ENCODE results near the gene FGF18. TPM values are rescaled to one million over a fixed set of nuclear protein-coding genes. Genes with fewer than 3 reads are reported as not detected.

FGF18 gene
- total and polyA plus RNA-seq, 2 experiments from 2014 or later, result 0.56 to 0.86 TPM

DNA sequence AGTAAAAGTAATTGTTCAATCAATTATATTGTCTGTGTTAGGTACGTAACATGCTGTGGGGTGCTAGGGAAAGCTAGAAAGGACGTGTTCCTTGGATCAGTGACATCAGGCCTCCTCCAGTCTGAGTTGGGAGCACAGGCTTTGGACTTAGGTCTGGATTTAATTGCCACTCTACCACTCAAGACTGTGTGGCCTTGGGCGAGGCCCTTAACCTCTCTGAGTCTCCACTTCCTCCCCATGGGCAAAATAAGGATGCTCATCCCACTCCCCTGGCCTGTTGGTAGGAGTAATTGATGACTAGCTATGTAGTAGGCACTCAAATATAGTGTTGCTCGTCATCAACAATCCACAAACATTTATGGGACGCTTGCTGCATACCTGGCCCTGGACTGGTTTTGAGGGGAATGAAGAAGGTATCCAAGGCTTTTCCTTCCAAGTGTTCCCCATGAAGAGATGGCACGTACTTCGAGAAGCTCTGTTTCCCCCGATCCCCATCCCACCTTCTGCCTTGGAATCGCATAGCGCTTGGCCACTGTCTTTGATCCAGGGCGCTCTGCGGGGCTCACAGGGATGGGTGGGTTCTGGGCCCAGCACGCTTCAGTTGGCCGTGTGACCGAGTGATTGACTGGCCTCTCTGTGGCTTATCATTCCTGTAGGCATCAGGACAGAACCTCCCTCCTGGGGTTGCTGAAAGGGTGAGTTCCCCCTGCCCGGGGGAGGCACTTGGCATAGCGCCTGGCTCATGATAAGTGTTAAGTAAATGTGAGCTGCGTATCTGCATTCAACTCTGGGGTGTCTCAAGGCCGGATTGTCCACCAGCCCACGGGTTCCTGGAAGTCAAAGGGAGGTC is 8.1 kb downstream of the FGF18 start (continued):
- TF ChIP-seq POLR2AphosphoS5 (IDR thresholded peaks at IDR 0.05; ENCODE audit: low read depth), result no peak
- TF ChIP-seq, protein P1, sequence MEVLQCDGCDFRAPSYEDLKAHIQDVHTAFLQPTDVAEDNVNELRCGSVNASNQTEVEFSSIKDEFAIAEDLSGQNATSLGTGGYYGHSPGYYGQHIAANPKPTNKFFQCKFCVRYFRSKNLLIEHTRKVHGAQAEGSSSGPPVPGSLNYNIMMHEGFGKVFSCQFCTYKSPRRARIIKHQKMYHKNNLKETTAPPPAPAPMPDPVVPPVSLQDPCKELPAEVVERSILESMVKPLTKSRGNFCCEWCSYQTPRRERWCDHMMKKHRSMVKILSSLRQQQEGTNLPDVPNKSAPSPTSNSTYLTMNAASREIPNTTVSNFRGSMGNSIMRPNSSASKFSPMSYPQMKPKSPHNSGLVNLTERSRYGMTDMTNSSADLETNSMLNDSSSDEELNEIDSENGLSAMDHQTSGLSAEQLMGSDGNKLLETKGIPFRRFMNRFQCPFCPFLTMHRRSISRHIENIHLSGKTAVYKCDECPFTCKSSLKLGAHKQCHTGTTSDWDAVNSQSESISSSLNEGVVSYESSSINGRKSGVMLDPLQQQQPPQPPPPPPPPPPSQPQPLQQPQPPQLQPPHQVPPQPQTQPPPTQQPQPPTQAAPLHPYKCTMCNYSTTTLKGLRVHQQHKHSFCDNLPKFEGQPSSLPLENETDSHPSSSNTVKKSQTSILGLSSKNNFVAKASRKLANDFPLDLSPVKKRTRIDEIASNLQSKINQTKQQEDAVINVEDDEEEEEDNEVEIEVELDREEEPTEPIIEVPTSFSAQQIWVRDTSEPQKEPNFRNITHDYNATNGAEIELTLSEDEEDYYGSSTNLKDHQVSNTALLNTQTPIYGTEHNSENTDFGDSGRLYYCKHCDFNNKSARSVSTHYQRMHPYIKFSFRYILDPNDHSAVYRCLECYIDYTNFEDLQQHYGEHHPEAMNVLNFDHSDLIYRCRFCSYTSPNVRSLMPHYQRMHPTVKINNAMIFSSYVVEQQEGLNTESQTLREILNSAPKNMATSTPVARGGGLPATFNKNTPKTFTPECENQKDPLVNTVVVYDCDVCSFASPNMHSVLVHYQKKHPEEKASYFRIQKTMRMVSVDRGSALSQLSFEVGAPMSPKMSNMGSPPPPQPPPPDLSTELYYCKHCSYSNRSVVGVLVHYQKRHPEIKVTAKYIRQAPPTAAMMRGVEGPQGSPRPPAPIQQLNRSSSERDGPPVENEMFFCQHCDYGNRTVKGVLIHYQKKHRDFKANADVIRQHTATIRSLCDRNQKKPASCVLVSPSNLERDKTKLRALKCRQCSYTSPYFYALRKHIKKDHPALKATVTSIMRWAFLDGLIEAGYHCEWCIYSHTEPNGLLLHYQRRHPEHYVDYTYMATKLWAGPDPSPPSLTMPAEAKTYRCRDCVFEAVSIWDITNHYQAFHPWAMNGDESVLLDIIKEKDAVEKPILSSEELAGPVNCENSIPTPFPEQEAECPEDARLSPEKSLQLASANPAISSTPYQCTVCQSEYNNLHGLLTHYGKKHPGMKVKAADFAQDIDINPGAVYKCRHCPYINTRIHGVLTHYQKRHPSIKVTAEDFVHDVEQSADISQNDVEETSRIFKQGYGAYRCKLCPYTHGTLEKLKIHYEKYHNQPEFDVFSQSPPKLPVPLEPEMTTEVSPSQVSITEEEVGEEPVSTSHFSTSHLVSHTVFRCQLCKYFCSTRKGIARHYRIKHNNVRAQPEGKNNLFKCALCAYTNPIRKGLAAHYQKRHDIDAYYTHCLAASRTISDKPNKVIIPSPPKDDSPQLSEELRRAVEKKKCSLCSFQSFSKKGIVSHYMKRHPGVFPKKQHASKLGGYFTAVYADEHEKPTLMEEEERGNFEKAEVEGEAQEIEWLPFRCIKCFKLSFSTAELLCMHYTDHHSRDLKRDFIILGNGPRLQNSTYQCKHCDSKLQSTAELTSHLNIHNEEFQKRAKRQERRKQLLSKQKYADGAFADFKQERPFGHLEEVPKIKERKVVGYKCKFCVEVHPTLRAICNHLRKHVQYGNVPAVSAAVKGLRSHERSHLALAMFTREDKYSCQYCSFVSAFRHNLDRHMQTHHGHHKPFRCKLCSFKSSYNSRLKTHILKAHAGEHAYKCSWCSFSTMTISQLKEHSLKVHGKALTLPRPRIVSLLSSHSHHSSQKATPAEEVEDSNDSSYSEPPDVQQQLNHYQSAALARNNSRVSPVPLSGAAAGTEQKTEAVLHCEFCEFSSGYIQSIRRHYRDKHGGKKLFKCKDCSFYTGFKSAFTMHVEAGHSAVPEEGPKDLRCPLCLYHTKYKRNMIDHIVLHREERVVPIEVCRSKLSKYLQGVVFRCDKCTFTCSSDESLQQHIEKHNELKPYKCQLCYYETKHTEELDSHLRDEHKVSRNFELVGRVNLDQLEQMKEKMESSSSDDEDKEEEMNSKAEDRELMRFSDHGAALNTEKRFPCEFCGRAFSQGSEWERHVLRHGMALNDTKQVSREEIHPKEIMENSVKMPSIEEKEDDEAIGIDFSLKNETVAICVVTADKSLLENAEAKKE (CRISPR knock-in tag; IDR thresholded peaks at IDR 0.05), result no peak
- TF ChIP-seq NANOG (IDR thresholded peaks at IDR 0.05; ENCODE audit: borderline replicate concordance), result no peak
- TF ChIP-seq ZNF114 (CRISPR knock-in tag; IDR thresholded peaks at IDR 0.05), result no peak
- TF ChIP-seq STAT1 (IDR thresholded peaks at IDR 0.05; ENCODE audit: unreplicated experiment), result no peak
- TF ChIP-seq JUNB (IDR thresholded peaks at IDR 0.05; ENCODE audit: unreplicated experiment), result no peak
- no peak for TF ChIP-seq EZH2phosphoT487 (IDR thresholded peaks at IDR 0.05; ENCODE audit: unreplicated experiment)

DNA sequence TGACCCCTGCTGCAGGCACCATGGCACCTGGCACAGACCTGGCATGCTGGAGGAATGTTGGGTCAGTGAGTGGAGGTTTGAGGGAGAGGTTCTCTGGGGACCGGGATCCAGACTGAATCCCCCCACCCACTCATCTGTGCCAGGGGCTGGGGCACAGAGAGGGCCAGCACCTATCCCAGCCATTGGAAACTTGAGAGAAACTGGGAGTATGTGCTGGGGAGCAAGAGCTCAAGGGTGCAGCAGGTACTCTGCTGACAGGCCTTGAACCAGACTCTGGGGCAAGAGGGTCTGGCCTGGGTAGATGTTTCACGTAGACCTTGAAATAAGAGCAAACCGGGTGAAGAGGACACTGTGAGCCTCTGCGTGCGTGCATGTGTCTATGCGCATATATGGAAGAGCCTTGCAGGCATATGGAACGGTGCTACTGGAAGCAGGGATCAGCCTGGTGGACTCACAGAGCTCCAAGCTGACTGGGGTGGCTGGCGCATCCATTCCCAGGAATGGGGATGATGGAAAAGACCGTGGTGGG is 8.8 kb downstream of the FGF18 start:
- H3K4me3 Mint-ChIP-seq, result no peak overlapping the region
- H3K4me1 ChIP-seq (ENCODE audit: insufficient read depth), result peaks cover 6% of the 10 kb centered on the region; the same call in 1 of the 2 replicates
- H3K9me2 ChIP-seq (ENCODE audit: insufficient read depth), result no peaks in the 10 kb centered on the region
- no peak for DNase-seq (ENCODE audit: low spot score)
- no peak overlapping the region for H2AFZ ChIP-seq
- no peaks in the 10 kb centered on the region for H3K79me2 ChIP-seq (replicated peaks; ENCODE audit: insufficient read depth)
- no peak for ATAC-seq
- H4K20me1 ChIP-seq (replicated peaks; ENCODE audit: insufficient read depth), result no peaks in the 10 kb centered on the region; the same call in 1 of the 2 replicates
- H3K27me3 Mint-ChIP-seq (ENCODE audit: insufficient read depth, low read depth, poor library complexity), result peaks cover 10% of the 10 kb centered on the region
- H3K27ac ChIP-seq (ENCODE audit: low read depth), result no peak overlapping the region
- no peaks in the 10 kb centered on the region for H3K27me3 ChIP-seq (ENCODE audit: insufficient read depth)
- no peaks in the 10 kb centered on the region for H3K36me3 ChIP-seq (ENCODE audit: insufficient read depth)
- peaks cover 17% of the 10 kb centered on the region for H3K4me1 Mint-ChIP-seq
- no peak overlapping the region for H3K27ac Mint-ChIP-seq
- H3K4me3 ChIP-seq, result no peak overlapping the region
- H3K36me3 Mint-ChIP-seq (ENCODE audit: low read depth), result no peaks in the 10 kb centered on the region; the same call in 2 of the 3 replicates
- H3F3A ChIP-seq (replicated peaks; ENCODE audit: low read depth), result no peaks in the 10 kb centered on the region
- no peak overlapping the region for H3K4me2 ChIP-seq
- no peaks in the 10 kb centered on the region for H3K9me3 Mint-ChIP-seq
- TF ChIP-seq JUNB (IDR thresholded peaks at IDR 0.05; ENCODE audit: unreplicated experiment) (no peak), EZH2phosphoT487 (IDR thresholded peaks at IDR 0.05; ENCODE audit: unreplicated experiment) (no peak), ZNF114 (CRISPR knock-in tag; IDR thresholded peaks at IDR 0.05) (no peak), CREB1 (CRISPR knock-in tag; IDR thresholded peaks at IDR 0.05; ENCODE audit: low read depth) (no peak)
- TF ChIP-seq, protein P2, sequence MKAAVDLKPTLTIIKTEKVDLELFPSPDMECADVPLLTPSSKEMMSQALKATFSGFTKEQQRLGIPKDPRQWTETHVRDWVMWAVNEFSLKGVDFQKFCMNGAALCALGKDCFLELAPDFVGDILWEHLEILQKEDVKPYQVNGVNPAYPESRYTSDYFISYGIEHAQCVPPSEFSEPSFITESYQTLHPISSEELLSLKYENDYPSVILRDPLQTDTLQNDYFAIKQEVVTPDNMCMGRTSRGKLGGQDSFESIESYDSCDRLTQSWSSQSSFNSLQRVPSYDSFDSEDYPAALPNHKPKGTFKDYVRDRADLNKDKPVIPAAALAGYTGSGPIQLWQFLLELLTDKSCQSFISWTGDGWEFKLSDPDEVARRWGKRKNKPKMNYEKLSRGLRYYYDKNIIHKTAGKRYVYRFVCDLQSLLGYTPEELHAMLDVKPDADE (IDR thresholded peaks at IDR 0.05), result no peak
